WTC11 (cell line): ENCODE measurements around the gene NEK4.

ENCODE experiments used
- CREB1 ChIP-seq: sonication (generic); formaldehyde crosslinking; IDR thresholded peaks from 2 replicates; pipeline ENCODE4 v1.8.0; 2023; ENCODE audit warnings: mild to moderate bottlenecking, missing genetic modification reagents
- ETV6 ChIP-seq: sonication (generic); formaldehyde crosslinking; IDR thresholded peaks from 2 replicates; pipeline ENCODE4 v1.8.1; 2022; ENCODE audit warnings: mild to moderate bottlenecking, missing genetic modification reagents
- SOX15 ChIP-seq: fragments of 250-450 bp; sonication (Bioruptor Pico); IDR thresholded peaks from 2 replicates; pipeline ENCODE4 v1.9.0; 2021; ENCODE audit warnings: mild to moderate bottlenecking
- TCF7 ChIP-seq: sonication (generic); formaldehyde crosslinking; IDR thresholded peaks from 2 replicates; pipeline ENCODE4 v1.8.0; 2022; ENCODE audit warnings: mild to moderate bottlenecking, low read depth, missing genetic modification reagents, moderate library complexity
- ZNF317 ChIP-seq: sonication (generic); formaldehyde crosslinking; IDR thresholded peaks from 2 replicates; pipeline ENCODE4 v1.8.1; 2023; ENCODE audit warnings: low read depth, mild to moderate bottlenecking, moderate library complexity, missing genetic modification reagents, borderline replicate concordance
- TF ChIP-seq, protein P1 (sequence below): sonication (generic); formaldehyde crosslinking; IDR thresholded peaks from 2 replicates; pipeline ENCODE4 v1.8.0; 2022; ENCODE audit warnings: mild to moderate bottlenecking, missing genetic modification reagents
- TF ChIP-seq, protein P2 (sequence below): sonication (generic); formaldehyde crosslinking; IDR thresholded peaks from 2 replicates; pipeline ENCODE4 v1.8.1; 2023; ENCODE audit warnings: mild to moderate bottlenecking, moderate library complexity, missing genetic modification reagents

DNA sequence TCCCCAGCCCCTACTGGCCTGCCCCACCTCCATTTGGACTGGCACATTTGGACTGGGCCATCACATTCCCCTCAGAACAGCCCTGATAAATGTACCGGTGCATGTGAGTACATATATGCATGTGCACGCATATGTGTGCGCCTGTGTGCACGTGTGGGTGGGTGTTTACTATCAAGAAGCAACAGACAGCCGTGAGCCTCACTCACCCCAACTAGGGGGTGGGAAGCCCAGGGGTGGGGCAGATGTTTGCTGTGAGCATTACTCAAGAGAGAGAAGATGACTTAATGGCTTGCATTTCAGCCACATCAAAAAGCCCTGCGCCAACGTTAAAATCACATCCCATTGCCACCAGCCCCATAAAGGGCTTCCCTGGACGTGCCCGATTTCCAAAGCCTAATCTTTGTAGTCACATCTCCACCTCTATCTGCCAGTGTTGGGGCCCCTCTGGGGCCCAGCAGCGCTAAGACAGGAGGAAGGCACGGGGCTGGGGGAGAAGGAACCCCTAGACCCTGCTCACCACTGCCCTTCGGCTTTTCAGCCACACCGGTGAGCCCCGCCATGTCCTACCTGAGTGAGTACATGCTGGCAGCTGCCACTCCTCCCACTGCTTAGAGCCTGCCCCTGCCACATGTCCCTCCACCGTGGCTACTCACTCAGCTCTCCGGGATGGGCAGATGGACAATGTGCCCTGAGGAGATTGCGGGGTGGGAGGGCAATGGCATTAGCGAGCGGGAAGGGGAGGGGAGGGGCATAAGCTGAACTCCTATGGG lies 34.7 kb upstream of the NEK4 start:
- TF ChIP-seq ETV6 (CRISPR knock-in tag), result no peak
- no peak for TF ChIP-seq ZNF317 (CRISPR knock-in tag)
- TF ChIP-seq, protein P1, sequence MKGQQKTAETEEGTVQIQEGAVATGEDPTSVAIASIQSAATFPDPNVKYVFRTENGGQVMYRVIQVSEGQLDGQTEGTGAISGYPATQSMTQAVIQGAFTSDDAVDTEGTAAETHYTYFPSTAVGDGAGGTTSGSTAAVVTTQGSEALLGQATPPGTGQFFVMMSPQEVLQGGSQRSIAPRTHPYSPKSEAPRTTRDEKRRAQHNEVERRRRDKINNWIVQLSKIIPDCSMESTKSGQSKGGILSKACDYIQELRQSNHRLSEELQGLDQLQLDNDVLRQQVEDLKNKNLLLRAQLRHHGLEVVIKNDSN (CRISPR knock-in tag), result no peak
- TF ChIP-seq CREB1 (CRISPR knock-in tag), result no peak
- no peak for TF ChIP-seq TCF7
- no peak for TF ChIP-seq SOX15 (CRISPR knock-in tag)
- TF ChIP-seq, protein P2, sequence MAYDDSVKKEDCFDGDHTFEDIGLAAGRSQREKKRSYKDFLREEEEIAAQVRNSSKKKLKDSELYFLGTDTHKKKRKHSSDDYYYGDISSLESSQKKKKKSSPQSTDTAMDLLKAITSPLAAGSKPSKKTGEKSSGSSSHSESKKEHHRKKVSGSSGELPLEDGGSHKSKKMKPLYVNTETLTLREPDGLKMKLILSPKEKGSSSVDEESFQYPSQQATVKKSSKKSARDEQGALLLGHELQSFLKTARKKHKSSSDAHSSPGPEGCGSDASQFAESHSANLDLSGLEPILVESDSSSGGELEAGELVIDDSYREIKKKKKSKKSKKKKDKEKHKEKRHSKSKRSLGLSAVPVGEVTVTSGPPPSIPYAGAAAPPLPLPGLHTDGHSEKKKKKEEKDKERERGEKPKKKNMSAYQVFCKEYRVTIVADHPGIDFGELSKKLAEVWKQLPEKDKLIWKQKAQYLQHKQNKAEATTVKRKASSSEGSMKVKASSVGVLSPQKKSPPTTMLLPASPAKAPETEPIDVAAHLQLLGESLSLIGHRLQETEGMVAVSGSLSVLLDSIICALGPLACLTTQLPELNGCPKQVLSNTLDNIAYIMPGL (CRISPR knock-in tag), result no peak
